ENCODE results near the gene AIG1.
"Not testable (repeated sequence)": the region's sequence is repeated elsewhere in the genome, so short reads cannot be mapped to it uniquely, and the experiment has no call there.

The AIG1 gene, protein sequence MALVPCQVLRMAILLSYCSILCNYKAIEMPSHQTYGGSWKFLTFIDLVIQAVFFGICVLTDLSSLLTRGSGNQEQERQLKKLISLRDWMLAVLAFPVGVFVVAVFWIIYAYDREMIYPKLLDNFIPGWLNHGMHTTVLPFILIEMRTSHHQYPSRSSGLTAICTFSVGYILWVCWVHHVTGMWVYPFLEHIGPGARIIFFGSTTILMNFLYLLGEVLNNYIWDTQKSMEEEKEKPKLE

GRCh38 chr6:143060806-143061596 is at the start of gene AIG1:
Gene AIG1, plus strand, starts transcription at chr6:143060889. Its CDS starts 37 bp downstream, at chr6:143060926.
- DNase-seq = peak in 1 of 2 donors; percentile 81

- DNase-seq = no peak
Observed at GRCh38 chr6:143014764-143015163, 45.9 kb upstream of the AIG1 start.

GRCh38 chr6:143015300-143015706 is 45.4 kb upstream of the AIG1 start:
- peak in 1 of 2 donors; percentile 11 for DNase-seq

GRCh38 chr6:143018955-143019354 is 41.7 kb upstream of the AIG1 start:
- no peak for DNase-seq

GRCh38 chr6:143020862-143021261 is 39.8 kb upstream of the AIG1 start:
- DNase-seq = not testable (repeated sequence)

- no peak for DNase-seq
Observed at GRCh38 chr6:143021543-143021942, 39.1 kb upstream of the AIG1 start.

- DNase-seq = no peak
Observed at GRCh38 chr6:143022587-143022986, 38.1 kb upstream of the AIG1 start.

DNA sequence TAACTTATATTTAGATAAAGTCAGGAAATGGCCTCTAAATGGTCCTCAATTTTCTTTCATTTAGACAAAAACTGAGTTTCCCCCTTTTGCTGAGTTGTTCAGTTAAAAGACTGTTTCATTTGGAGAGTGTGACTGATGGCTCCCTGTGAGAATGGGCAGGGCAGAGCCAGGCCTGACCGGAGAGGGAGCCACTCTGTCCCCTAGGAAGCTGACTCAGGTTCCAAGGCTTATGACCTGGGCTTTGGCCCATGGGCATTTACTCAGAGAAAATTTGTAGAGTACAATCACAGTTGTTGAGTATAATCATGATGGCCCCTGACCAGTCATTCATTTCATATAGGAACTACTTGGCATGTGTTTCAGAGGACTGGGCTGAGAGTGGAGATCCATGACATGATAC is 37.0 kb upstream of the AIG1 start:
- DNase-seq = no peak

GRCh38 chr6:143024977-143025376 is 35.7 kb upstream of the AIG1 start:
- DNase-seq = no peak

DNA sequence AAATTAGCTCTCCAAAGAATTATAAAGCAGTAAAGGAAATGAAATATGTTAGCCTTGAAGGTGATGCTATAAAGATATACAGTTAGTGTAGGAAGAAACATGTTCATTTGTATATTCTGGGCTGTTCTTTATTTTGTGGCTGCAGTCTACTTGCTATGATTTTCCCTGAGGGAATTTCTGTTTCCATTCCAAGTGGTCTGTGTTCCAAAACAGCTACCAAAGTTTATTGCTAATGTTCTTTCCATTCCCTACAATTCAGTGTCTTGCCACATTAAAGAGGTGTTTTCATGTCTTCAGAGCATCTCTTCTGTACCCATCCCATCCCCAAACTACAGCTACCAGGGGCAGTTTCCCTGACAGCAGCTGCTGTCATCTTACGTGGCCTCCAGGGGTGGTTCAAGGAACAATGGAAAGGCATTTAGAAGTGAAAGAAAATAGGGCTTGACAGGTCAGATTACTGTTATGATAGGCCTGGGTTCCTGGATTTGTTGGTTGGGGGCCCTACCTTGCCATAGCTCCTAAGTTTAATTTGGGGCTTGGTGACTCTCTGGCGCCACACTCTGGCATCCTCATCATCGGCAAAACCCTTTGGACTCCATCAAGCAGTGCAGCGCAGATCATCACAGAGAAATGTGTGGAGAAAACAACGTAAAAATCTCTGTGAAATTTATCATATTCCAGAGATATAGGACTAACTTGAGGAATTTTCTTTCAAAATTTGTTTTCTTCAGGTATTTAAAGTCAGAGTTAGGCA is 33.8 kb upstream of the AIG1 start:
- peak in 1 of 2 donors; percentile 15 for DNase-seq

DNA sequence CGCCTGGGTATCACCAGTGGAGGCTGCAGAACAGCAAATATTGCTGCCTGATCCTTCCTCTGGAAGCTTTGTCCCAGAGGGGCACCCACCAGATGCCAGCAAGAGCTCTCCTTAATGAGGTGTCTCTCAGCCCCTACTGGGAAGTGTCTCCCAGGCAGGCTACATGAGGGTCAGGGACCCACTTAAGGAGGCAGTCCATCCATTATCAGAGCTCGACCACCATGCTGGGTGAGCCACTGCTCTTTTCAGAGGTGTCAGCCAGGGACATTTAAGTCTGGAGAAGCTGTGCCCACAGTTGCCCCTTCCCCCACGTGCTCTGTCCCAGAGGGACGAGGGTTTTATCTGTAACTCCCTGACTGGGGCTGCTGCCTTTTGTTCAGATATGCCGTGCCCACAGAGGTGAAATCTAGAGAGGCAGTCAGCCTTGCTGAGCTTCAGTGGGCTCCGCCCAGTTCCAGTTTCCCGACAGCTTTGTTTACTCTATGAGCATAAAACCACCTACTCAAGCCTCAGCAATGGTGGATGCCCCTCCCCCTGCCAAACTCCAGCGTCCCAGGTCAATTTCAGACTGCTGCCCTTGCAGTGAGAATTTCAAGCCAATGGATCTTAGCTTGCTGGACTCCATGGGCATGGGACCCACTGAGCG is 25.9 kb upstream of the AIG1 start:
- DNase-seq = no peak

DNA sequence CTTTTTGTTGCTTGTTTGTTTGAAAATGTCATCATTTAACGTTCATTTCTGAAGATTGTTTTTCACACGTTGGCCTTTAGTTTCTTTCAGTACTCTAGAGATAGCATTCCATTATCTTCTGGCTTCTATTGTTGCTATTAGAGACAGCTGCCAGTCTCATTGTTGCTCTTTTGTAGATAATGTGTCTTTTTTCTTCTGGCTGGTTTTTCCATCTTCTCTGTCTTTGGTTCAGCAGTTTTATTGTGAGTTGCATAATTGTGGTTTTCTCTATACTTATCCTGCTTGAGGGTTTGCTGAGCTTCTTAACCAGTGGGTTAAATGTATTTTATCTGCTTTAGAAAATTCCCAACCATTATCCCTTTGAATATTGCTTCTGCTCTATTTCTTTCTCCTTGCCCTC is 23.2 kb upstream of the AIG1 start:
- DNase-seq = no peak

DNA sequence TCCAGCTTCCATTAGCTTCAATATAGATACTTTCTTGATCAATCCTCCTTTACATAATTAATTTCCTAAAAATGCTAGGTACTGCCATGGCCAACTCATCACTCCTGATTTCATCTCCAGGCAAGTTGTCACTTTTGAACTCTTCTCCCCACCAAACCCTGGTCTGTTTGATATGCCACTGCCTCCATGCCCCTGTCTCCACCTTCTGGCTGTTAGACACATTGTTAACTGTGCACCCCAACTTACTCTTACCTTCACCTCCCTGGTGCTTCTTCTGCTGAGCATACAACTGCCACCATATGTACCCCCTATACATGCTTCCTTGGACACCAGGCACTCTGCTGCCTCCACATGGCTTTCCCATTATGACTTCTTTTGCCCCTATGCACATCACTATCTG is 21.9 kb upstream of the AIG1 start:
- no peak for DNase-seq

GRCh38 chr6:143039548-143039947 is 21.1 kb upstream of the AIG1 start:
- no peak for DNase-seq

DNA sequence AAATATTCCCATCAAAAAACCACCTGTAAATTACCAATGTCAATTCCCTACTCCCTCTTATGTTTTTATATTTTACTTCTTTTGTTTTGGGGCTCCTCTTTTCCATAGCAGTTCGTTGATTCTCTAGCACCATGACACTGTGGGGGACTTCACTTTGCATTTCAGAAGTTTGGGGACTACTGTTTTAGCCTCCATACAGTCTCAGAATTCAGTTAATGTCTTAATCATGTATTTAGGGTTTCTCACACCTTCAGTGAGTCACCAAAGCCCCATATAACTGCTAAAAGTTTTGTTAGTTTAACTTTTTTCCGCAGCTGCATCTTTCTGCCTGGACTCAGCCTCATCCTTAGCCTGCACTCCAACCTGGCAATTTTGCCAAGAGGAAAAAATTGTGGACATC is 20.7 kb upstream of the AIG1 start:
- no peak for DNase-seq

DNA sequence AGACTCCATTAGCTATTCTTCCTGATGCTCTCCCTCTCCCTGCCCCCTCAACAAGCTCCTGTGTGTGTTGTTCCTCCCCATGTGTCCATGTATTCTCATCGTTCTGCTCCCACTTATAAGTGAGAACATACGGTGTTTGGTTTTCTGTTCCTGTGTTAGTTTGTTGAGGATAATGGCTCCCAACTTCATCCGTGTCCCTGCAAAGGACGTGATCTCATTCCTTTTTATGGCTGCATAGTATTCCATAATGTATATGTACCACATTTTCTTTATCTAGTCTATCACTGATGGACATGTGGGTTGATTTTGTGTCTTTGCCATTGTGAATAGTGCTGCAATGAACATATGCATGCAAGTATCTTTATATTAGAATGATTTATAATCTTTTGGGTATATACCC is 16.3 kb upstream of the AIG1 start:
- DNase-seq = not testable (repeated sequence)

DNA sequence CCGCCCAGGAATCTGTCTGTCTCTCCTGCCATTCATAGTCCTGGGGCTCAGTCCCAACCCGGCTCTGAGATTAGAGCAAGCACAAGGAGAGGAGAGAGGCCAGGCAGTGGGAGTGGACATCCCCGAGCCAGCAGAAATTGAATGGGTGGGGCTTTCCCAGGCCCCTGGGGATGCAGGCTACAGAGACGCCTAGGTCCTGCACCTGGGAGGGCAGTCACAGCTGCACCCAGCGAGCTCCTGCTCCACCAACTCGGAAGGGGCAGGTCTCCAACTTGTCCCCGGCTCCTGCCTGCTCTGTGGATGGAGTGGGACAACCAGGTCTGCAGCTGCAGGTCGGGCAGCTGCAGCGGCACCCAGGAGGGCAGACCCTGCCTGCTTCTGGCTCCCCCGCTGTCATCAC is 11.1 kb upstream of the AIG1 start:
- DNase-seq = no peak

DNA sequence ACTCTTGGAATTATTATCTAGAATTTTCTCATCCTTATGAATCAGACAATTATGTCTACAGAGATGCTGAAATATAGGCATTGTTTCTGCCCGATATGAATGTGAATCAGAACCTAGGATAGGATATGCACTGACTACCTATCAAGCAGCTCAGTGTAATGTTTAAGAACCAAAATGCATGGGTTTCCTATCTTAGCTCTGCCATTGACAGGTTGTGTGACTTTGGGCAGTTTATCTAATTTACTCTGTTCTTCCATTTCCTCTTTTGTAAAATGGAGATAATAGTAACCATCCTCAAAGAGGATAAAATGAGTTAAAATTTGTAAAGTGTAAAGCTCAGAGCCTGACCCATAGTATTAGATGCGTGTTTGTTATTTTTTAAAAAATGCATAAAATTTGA is 10.2 kb upstream of the AIG1 start:
- DNase-seq = no peak

GRCh38 chr6:143052282-143052681 is 8.4 kb upstream of the AIG1 start:
- DNase-seq = no peak

DNA sequence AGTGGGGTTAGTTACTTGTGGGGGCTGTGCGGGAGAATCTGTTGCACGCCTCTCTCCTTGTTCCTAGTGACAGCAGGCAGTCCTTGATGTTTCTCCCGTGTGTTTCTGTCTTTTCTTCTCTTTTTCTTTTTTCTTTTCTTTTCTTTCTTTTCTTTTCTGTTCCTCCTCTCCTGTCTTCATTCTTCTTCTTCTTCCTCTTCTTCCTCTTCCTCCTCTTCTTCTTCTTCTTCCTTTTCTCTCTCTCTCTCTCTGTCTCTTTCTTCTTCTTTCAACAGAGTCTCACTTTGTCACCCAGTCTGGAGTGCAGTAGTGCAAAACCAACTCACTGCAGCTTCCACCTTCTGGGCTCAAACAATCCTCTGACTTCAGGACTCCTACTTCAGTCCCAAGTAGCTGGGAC is 6.8 kb upstream of the AIG1 start:
- DNase-seq = no peak

- no peak for DNase-seq
Observed at GRCh38 chr6:143054329-143054728, 6.4 kb upstream of the AIG1 start.

- no peak for DNase-seq
Observed at GRCh38 chr6:143055213-143055612, 5.5 kb upstream of the AIG1 start.

DNA sequence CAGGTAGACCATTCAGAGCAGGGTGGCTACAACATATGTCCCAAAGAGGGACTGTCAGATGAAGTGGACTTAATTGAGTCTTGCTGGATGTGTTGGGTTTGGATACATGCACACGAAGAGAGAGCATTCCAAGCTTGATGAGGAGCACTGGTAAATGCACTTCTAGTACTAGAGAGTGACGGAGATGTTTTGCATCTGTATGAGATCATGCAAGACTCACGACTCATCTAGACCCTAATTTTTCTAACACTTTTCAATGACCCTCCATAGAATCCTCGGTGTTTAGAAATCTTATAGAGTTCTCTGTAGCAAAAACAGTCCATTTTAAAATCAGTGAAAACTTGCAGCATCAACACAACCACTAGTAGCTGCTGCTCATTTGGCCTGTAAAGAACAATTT is 4.8 kb upstream of the AIG1 start:
- no peak for DNase-seq
